GM12878 (cell line): ENCODE results near the gene CCDC24. TPM values are rescaled to one million over a fixed set of nuclear protein-coding genes. Genes with fewer than 3 reads are reported as not detected.

Source experiments
- ATAC-seq: fragments of 200-7000 bp; cut with Tn5 transposase; 3 replicates; pipeline ENCODE4 v1.9.1; 2020; ENCODE audit warnings: mild to moderate bottlenecking, moderate library complexity
- BruUV-seq: library from RNA; stranded (reverse); fragments of 400-500 nt; replicated peaks from 2 replicates; lab custom pipeline; 2021; lab: Mats Ljungman, UMichigan
- CTCF ChIA-PET: fragments of 300-600 bp; sonication (Branson Sonifier 250); formaldehyde crosslinking; extraction: SDS; loops from one replicate; lab custom pipeline; 2021; ENCODE audit warnings: inconsistent platforms; lab: Yijun Ruan, JAX
- POLR2A ChIA-PET: fragments of 350-600 bp; formaldehyde crosslinking; extraction: SDS; loops from one replicate; lab custom pipeline; 2021; ENCODE audit warnings: inconsistent platforms; lab: Charles Lee
- RAD21 ChIA-PET: fragments of 300-600 bp; sonication (Branson Sonifier 250); formaldehyde crosslinking; loops from one replicate; lab custom pipeline; 2023; ENCODE audit warnings: antibody characterized with exemption; ENCODE audit not compliant: unreplicated experiment; lab: Charles Lee
- SMC1A ChIA-PET: fragments of 300-600 bp; sonication (Branson Sonifier 250); formaldehyde crosslinking; loops from one replicate; lab custom pipeline; 2023; ENCODE audit not compliant: unreplicated experiment, uncharacterized antibody; lab: Charles Lee
- DNase-seq: peaks from one replicate; pipeline ENCODE4 v3.0.0-alpha.2; 2011; ENCODE audit warnings: low read depth, low spot score
- FAIRE-seq: peaks from 3 replicates; lab custom pipeline; 2011; peaks lifted over from hg19 to GRCh38; lab: Jason Lieb, UNC
- H2AFZ ChIP-seq: 2 replicates; pipeline ENCODE4 v1.6.0; 2011; ENCODE audit warnings: low read depth, low read length, control low read depth; ENCODE audit not compliant: control insufficient read depth
- H3K27ac ChIP-seq: 2 replicates; pipeline ENCODE4 v1.5.1; 2011; ENCODE audit warnings: control low read depth; ENCODE audit not compliant: control insufficient read depth, insufficient read depth
- H3K27me3 ChIP-seq, 2 experiments: replicated peaks in 1 of 2; 2 replicates each; pipeline versions ENCODE4 v1.6.0 to v1.6.1; 2011; ENCODE audit warnings: low read length in 1 of 2; ENCODE audit not compliant: control insufficient read depth in 2 of 2, insufficient read depth in 2 of 2
- H3K36me3 ChIP-seq, 2 experiments: 2 replicates each; pipeline ENCODE4 v1.5.1; 2011; ENCODE audit warnings: low read length in 1 of 2; ENCODE audit not compliant: control insufficient read depth in 2 of 2, insufficient read depth in 2 of 2
- H3K4me1 ChIP-seq: 2 replicates; pipeline ENCODE4 v1.6.1; 2011; ENCODE audit warnings: mild to moderate bottlenecking, low read length, moderate library complexity, mixed read lengths; ENCODE audit not compliant: control insufficient read depth, insufficient read depth
- H3K4me2 ChIP-seq: 2 replicates; pipeline ENCODE4 v1.6.0; 2011; ENCODE audit warnings: control low read depth; ENCODE audit not compliant: control insufficient read depth, insufficient read depth
- H3K4me3 ChIP-seq: fragments of 200-600 bp; sonication (generic); 2 replicates; pipeline ENCODE4 v1.5.1; 2016
- H3K79me2 ChIP-seq: 2 replicates; pipeline ENCODE4 v1.6.0; 2011; ENCODE audit warnings: low read length; ENCODE audit not compliant: control insufficient read depth, insufficient read depth
- H3K9ac ChIP-seq: 2 replicates; pipeline ENCODE4 v1.8.0; 2011; ENCODE audit warnings: low read length, control low read depth, mixed read lengths; ENCODE audit not compliant: control insufficient read depth, insufficient read depth
- H3K9me3 ChIP-seq: replicated peaks from 3 replicates; pipeline ENCODE4 v1.5.1; 2011; ENCODE audit warnings: mild to moderate bottlenecking, low read length; ENCODE audit not compliant: control insufficient read depth, insufficient read depth
- H4K20me1 ChIP-seq: 2 replicates; pipeline ENCODE4 v1.6.0; 2011; ENCODE audit not compliant: control insufficient read depth, insufficient read depth
- CBFB ChIP-seq: IDR thresholded peaks from 2 replicates; pipeline ENCODE4 v1.6.1; 2016; ENCODE audit warnings: antibody characterized with exemption, low read depth
- HCFC1 ChIP-seq: fragments of 150-350 bp; IDR thresholded peaks from 2 replicates; pipeline ENCODE4 v1.6.1; 2014; ENCODE audit warnings: low read length
- MEF2B ChIP-seq: fragments of 450-650 bp; IDR thresholded peaks from 2 replicates; pipeline ENCODE4 v1.6.1; 2018; ENCODE audit warnings: mild to moderate bottlenecking, moderate library complexity; ENCODE audit not compliant: partially characterized antibody, poor library complexity, severe bottlenecking
- NFXL1 ChIP-seq: fragments of 450-650 bp; IDR thresholded peaks from 2 replicates; pipeline ENCODE4 v1.6.1; 2017; ENCODE audit warnings: antibody characterized with exemption, mild to moderate bottlenecking, borderline replicate concordance
- RBBP5 ChIP-seq: fragments of 200-600 bp; sonication (generic); conservative IDR thresholded peaks from 2 replicates; pipeline ENCODE4 v1.6.1; 2016
- SREBF2 ChIP-seq: IDR thresholded peaks from 2 replicates; pipeline ENCODE4 v1.6.1; 2012; ENCODE audit warnings: mild to moderate bottlenecking, low read length
- STAT3 ChIP-seq: IDR thresholded peaks from 2 replicates; pipeline ENCODE4 v1.6.1; 2011; ENCODE audit warnings: low read depth, low read length, improper control_type of control experiment
- YY1 ChIP-seq: IDR thresholded peaks from 2 replicates; pipeline ENCODE4 v1.6.1; 2011; ENCODE audit warnings: low read depth, mild to moderate bottlenecking, low read length
- WGBS: methylation state at CpG from one replicate; pipeline ENCODE4 v1.1.6; 2016; ENCODE audit warnings: low lambda C conversion rate; ENCODE audit not compliant: insufficient replicate concordance, insufficient coverage; ENCODE audit errors: missing lambda C conversion rate; 5-methylcytosine and 5-hydroxymethylcytosine counted together
- in situ Hi-C: fragments of 300-500 bp; cut with MboI; formaldehyde crosslinking; loops from 9 replicates; pipeline ENCODE4 v1.14.3; 2018; ENCODE audit warnings: mixed read lengths
- intact Hi-C: fragments of 100-400 bp; cut with micrococcal nuclease; formaldehyde crosslinking; loops from one replicate; pipeline ENCODE4 v1.14.2; 2022; ENCODE audit not compliant: unreplicated experiment
- polyA plus RNA-seq, 11 experiments: library from polyadenylated mRNA; depleted of rRNA in 4 of 11; unstranded in 6 of 11; stranded (reverse) in 5 of 11; fragments of >200 nt; fragmentation: Nextera tagmentation in 4 of 11; fragmentation: Illumina TruSeq in 1 of 11; extraction: Ambion mirVana in 4 of 11; extraction: Trizol in 1 of 11; gene quantifications; 1 replicate in 1 of 11; 2 replicates in 10 of 11; pipeline versions ENCODE4 v1.2.1 to v1.2.3, GENCODE V29; 2011 to 2016; ENCODE audit warnings: inconsistent platforms in 2 of 11, missing spikeins in 2 of 11, low read depth in 1 of 11
- total RNA-seq, 4 experiments: library from RNA; depleted of rRNA in 3 of 4; stranded (reverse); fragments of >200 nt in 3 of 4; fragmentation: Illumina TruSeq in 1 of 4; extraction: Trizol in 1 of 4; gene quantifications; 2 replicates each; pipeline versions ENCODE4 v1.2.1 to v1.2.3, GENCODE V29; 2013 to 2021
- TF ChIP-seq, protein P1 (sequence below): fragments of 450-650 bp; formaldehyde crosslinking; IDR thresholded peaks from 2 replicates; pipeline ENCODE4 v1.5.0; 2022; ENCODE audit warnings: mild to moderate bottlenecking, missing genetic modification characterization

The CCDC24 gene
- total and polyA plus RNA-seq, 10 of the 15 experiments (the other 5 are each of a cell fraction or from before 2014, with no cell fraction given), result 0.18 to 3.1 (median 1.6) TPM; not detected in 1

DNA sequence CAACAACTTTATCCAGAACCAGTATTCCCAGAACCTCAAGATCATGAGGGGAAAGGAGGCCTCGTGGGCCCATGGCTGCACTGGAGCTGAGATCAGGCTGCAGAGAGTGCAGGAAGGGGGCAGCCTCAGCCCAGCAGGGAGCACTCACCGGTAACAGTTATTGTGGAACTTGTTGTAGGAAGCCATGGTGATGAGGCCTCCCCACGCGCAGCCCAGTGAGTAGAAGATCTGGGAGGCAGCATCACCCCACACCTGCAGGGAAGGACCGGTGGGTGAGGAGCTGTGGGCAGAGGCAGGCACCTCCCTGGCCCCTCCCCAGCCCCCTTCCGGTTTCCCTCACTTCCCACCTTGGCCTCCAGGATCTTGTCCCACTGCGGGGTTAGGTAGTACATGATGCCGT, 10.8 kb downstream of the CCDC24 start:
- Histone ChIP-seq H3K4me1 (no peaks in the 10 kb centered on the region), H3K4me3 (no peak overlapping the region), H3K9ac (no peak overlapping the region), H3K27me3 (no peaks in the 10 kb centered on the region), H3K27ac (no peak overlapping the region), H3K79me2 (no peaks in the 10 kb centered on the region), H3K4me2 (no peak overlapping the region), H4K20me1 (no peaks in the 10 kb centered on the region), H3K9me3 (no peaks in the 10 kb centered on the region), H3K36me3 (no peaks in the 10 kb centered on the region), H2AFZ (no peak overlapping the region)
- ChIA-PET SMC1A (no interaction called here), RAD21 (no interaction called here), POLR2A (no interaction called here), CTCF (interaction anchor here (1.3 to 9.6 kb wide), 3 partner anchors 9 to 43 kb away, joined by 3 to 167 read pairs (median 167); partner anchors contain the start of gene SLC6A9)
- BruUV-seq, result no TSS peak
- in situ Hi-C loops (no loop called here), intact Hi-C loops (no loop called here)
- ATAC-seq (no peak), DNase-seq (no peak), FAIRE-seq (no peak)
- 61% methylated on average over 8 of the region's 8 CpGs for WGBS
- TF ChIP-seq STAT3 (no peak), SREBF2 (no peak), YY1 (no peak), RBBP5 (no peak), NFXL1 (no peak), MEF2B (no peak), HCFC1 (no peak), CBFB (no peak)
- TF ChIP-seq, protein P1, sequence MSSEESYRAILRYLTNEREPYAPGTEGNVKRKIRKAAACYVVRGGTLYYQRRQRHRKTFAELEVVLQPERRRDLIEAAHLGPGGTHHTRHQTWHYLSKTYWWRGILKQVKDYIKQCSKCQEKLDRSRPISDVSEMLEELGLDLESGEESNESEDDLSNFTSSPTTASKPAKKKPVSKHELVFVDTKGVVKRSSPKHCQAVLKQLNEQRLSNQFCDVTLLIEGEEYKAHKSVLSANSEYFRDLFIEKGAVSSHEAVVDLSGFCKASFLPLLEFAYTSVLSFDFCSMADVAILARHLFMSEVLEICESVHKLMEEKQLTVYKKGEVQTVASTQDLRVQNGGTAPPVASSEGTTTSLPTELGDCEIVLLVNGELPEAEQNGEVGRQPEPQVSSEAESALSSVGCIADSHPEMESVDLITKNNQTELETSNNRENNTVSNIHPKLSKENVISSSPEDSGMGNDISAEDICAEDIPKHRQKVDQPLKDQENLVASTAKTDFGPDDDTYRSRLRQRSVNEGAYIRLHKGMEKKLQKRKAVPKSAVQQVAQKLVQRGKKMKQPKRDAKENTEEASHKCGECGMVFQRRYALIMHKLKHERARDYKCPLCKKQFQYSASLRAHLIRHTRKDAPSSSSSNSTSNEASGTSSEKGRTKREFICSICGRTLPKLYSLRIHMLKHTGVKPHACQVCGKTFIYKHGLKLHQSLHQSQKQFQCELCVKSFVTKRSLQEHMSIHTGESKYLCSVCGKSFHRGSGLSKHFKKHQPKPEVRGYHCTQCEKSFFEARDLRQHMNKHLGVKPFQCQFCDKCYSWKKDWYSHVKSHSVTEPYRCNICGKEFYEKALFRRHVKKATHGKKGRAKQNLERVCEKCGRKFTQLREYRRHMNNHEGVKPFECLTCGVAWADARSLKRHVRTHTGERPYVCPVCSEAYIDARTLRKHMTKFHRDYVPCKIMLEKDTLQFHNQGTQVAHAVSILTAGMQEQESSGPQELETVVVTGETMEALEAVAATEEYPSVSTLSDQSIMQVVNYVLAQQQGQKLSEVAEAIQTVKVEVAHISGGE (CRISPR knock-in tag), result no peak
